HK-2 (cell line): ENCODE results near the gene DDX17.

ENCODE experiments used
- DNase-seq: peaks from one replicate; pipeline ENCODE4 v3.0.0-alpha.2; 2018; ENCODE audit not compliant: unreplicated experiment

DDX17 gene

GRCh38 chr22:38448945-38449745 lies 57.0 kb downstream of the DDX17 start:
- DNase-seq: no peak

- no peak for DNase-seq
Observed at GRCh38 chr22:38446018-38446601, 60.0 kb downstream of the DDX17 start.

GRCh38 chr22:38444783-38445182 lies 61.3 kb downstream of the DDX17 start:
- DNase-seq: no peak

- no peak for DNase-seq
Observed at GRCh38 chr22:38443628-38444521, 62.2 kb downstream of the DDX17 start.

- peak; percentile 63 for DNase-seq
Observed at GRCh38 chr22:38442967-38443627, 63.0 kb downstream of the DDX17 start.

GRCh38 chr22:38441620-38442287 lies 64.4 kb downstream of the DDX17 start:
- no peak for DNase-seq

GRCh38 chr22:38440747-38441350 lies 65.3 kb downstream of the DDX17 start:
- DNase-seq: no peak

GRCh38 chr22:38437416-38437815 lies 68.7 kb downstream of the DDX17 start:
- DNase-seq: no peak

- no peak for DNase-seq
Observed at GRCh38 chr22:38436629-38437395, 69.3 kb downstream of the DDX17 start.

GRCh38 chr22:38435965-38436364 lies 70.1 kb downstream of the DDX17 start:
- no peak for DNase-seq

GRCh38 chr22:38435010-38435409 lies 71.1 kb downstream of the DDX17 start:
- no peak for DNase-seq

- no peak for DNase-seq
Observed at GRCh38 chr22:38433871-38434270, 72.2 kb downstream of the DDX17 start.
